ENCODE measurements around the gene LIPN. TPM values are rescaled to one million over a fixed set of nuclear protein-coding genes. Genes with fewer than 3 reads are reported as not detected.
A peak's percentile ranks its signal among the peaks of the same experiment; 100 is the strongest.

Gene LIPN
- total and polyA plus RNA-seq, 2 experiments from 2014 or later, result not detected

GRCh38 chr10:88827671-88828070 is 67.9 kb downstream of the LIPN start:
- Histone ChIP-seq H3K79me2 (ENCODE audit: insufficient read depth) (no peaks in the 10 kb centered on the region), H3F3A (ENCODE audit: insufficient read depth) (no peaks in the 10 kb centered on the region), H3K4me1 (ENCODE audit: insufficient read depth) (no peaks in the 10 kb centered on the region), H3K27ac (no peak overlapping the region), H3K36me3 (ENCODE audit: low read depth) (no peaks in the 10 kb centered on the region), H4K20me1 (ENCODE audit: insufficient read depth) (no peaks in the 10 kb centered on the region), H3K4me2 (ENCODE audit: unreplicated experiment) (no peak overlapping the region), H3K9me2 (ENCODE audit: insufficient read depth) (no peaks in the 10 kb centered on the region), H3K9ac (no peak overlapping the region), H3K27me3 (replicated peaks; ENCODE audit: insufficient read depth) (no peaks in the 10 kb centered on the region), H3K9me3 (ENCODE audit: low read depth) (no peaks in the 10 kb centered on the region), H2AFZ (no peak overlapping the region), H3K4me3 (no peak overlapping the region)
- TF ChIP-seq EZH2 (IDR thresholded peaks at IDR 0.05; ENCODE audit: insufficient read depth, poor library complexity, severe bottlenecking), result no peak
- in situ Hi-C loops (cut with MboI), result no loop called here
- 94 to 98% methylated on average over 2 of the region's 2 CpGs for WGBS, 2 experiments (ENCODE audit: low coverage in 1 of 2, low lambda C conversion rate in 2 of 2, missing lambda C conversion rate in 2 of 2)
- DNase-seq, result no peak

- Histone ChIP-seq H3K27me3 (replicated peaks; ENCODE audit: insufficient read depth) (no peaks in the 10 kb centered on the region), H4K20me1 (ENCODE audit: insufficient read depth) (no peaks in the 10 kb centered on the region), H3K79me2 (ENCODE audit: insufficient read depth) (no peaks in the 10 kb centered on the region), H3K4me3 (no peak overlapping the region), H3K9me3 (ENCODE audit: low read depth) (no peaks in the 10 kb centered on the region), H3F3A (ENCODE audit: insufficient read depth) (no peaks in the 10 kb centered on the region), H2AFZ (no peak overlapping the region), H3K36me3 (ENCODE audit: low read depth) (no peaks in the 10 kb centered on the region), H3K27ac (no peak overlapping the region), H3K9ac (no peak overlapping the region), H3K4me2 (ENCODE audit: unreplicated experiment) (no peak overlapping the region), H3K9me2 (ENCODE audit: insufficient read depth) (no peaks in the 10 kb centered on the region), H3K4me1 (ENCODE audit: insufficient read depth) (no peaks in the 10 kb centered on the region)
- 24 to 31% methylated on average over 1 of the region's 1 CpG for WGBS, 2 experiments (ENCODE audit: low coverage in 1 of 2, low lambda C conversion rate in 2 of 2, missing lambda C conversion rate in 2 of 2)
- peak; percentile 29 for DNase-seq
- TF ChIP-seq EZH2 (IDR thresholded peaks at IDR 0.05; ENCODE audit: insufficient read depth, poor library complexity, severe bottlenecking), result no peak
- no peak for TF ChIP-seq EZH2phosphoT487 (IDR thresholded peaks at IDR 0.05; ENCODE audit: insufficient read depth, low read depth)
- in situ Hi-C loops (cut with MboI), result no loop called here
These were observed 68.5 kb downstream of the LIPN start for GRCh38 chr10:88828310-88828709.

Other genes with a start within 250 kb of the LIPN start
- gene RNLS, start 176.7 kb upstream of the LIPN start, total RNA-seq (2014; rRNA removed; shearing (Covaris generic)), result 15.3 and 23.1 TPM in 2 replicates
- 9.3 and 11.5 TPM in 2 replicates for gene RNLS, start 176.7 kb upstream of the LIPN start, polyA plus RNA-seq (2016; fragmentation: Nextera tagmentation; extraction: Ambion mirVana)
- gene LIPJ, start 173.3 kb upstream of the LIPN start, total RNA-seq (2014; rRNA removed; shearing (Covaris generic)), result not detected in 2 replicates
- gene LIPJ, start 173.3 kb upstream of the LIPN start, polyA plus RNA-seq (2016; fragmentation: Nextera tagmentation; extraction: Ambion mirVana), result 0.18 TPM in 1 of 2 replicates, not detected in the other
- gene LIPF, start 95.6 kb upstream of the LIPN start, total RNA-seq (2014; rRNA removed; shearing (Covaris generic)), result not detected in 2 replicates
- not detected in 2 replicates for gene LIPF, start 95.6 kb upstream of the LIPN start, polyA plus RNA-seq (2016; fragmentation: Nextera tagmentation; extraction: Ambion mirVana)
- not detected in 2 replicates for gene LIPK, start 53.8 kb upstream of the LIPN start, total RNA-seq (2014; rRNA removed; shearing (Covaris generic))
- not detected in 2 replicates for gene LIPK, start 53.8 kb upstream of the LIPN start, polyA plus RNA-seq (2016; fragmentation: Nextera tagmentation; extraction: Ambion mirVana)
- gene LIPM, start 42.7 kb downstream of the LIPN start, total RNA-seq (2014; rRNA removed; shearing (Covaris generic)), result not detected in 2 replicates
- gene LIPM, start 42.7 kb downstream of the LIPN start, polyA plus RNA-seq (2016; fragmentation: Nextera tagmentation; extraction: Ambion mirVana), result not detected in 2 replicates
- 0.22 TPM in 1 of 2 replicates, not detected in the other for gene ANKRD22, start 91.8 kb downstream of the LIPN start, total RNA-seq (2014; rRNA removed; shearing (Covaris generic))
- not detected in 2 replicates for gene ANKRD22, start 91.8 kb downstream of the LIPN start, polyA plus RNA-seq (2016; fragmentation: Nextera tagmentation; extraction: Ambion mirVana)
- 22.4 and 23.9 TPM in 2 replicates for gene STAMBPL1, start 120.2 kb downstream of the LIPN start, total RNA-seq (2014; rRNA removed; shearing (Covaris generic))
- gene STAMBPL1, start 120.2 kb downstream of the LIPN start, polyA plus RNA-seq (2016; fragmentation: Nextera tagmentation; extraction: Ambion mirVana), result 13.3 and 15.1 TPM in 2 replicates
- gene ACTA2, start 192.8 kb downstream of the LIPN start, total RNA-seq (2014; rRNA removed; shearing (Covaris generic)), result 161 and 164 TPM in 2 replicates
- 249 and 262 TPM in 2 replicates for gene ACTA2, start 192.8 kb downstream of the LIPN start, polyA plus RNA-seq (2016; fragmentation: Nextera tagmentation; extraction: Ambion mirVana)
- 69.0 and 77.8 TPM in 2 replicates for gene FAS, start 230.8 kb downstream of the LIPN start, total RNA-seq (2014; rRNA removed; shearing (Covaris generic))
- gene FAS, start 230.8 kb downstream of the LIPN start, polyA plus RNA-seq (2016; fragmentation: Nextera tagmentation; extraction: Ambion mirVana), result 54.5 and 55.4 TPM in 2 replicates